ENCODE data around the gene MDM2.

The MDM2 gene

GRCh38 chr12:68807576-68808387 lies at the start of gene MDM2:
MDM2 (plus strand) TSS chr12:68808177; CDS start chr12:68808478, 301 bp downstream.
- in situ Hi-C loops (cut with HindIII; ENCODE audit: low sequenced_read_pairs): no loop called here

DNA sequence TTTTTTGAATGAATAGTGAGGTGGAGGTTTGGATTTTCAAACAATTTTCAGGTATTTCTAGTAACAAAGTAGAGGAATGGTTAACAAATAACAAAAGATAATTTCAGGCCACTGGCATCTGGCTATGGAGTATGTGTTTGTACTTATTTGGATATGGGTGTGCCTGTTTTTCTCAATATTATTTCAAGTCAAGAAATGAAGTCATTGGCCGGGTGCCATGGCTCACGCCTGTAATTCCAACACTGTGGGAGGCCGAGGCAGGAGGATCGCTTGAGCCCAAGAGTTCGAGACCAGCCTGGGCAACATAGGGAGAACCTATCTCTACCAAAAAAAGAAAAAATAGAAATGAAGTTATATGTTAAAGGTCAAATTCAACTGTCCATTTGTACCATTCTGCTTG lies 48.1 kb upstream of the MDM2 start:
- in situ Hi-C loops (cut with HindIII; ENCODE audit: low sequenced_read_pairs): no loop called here

DNA sequence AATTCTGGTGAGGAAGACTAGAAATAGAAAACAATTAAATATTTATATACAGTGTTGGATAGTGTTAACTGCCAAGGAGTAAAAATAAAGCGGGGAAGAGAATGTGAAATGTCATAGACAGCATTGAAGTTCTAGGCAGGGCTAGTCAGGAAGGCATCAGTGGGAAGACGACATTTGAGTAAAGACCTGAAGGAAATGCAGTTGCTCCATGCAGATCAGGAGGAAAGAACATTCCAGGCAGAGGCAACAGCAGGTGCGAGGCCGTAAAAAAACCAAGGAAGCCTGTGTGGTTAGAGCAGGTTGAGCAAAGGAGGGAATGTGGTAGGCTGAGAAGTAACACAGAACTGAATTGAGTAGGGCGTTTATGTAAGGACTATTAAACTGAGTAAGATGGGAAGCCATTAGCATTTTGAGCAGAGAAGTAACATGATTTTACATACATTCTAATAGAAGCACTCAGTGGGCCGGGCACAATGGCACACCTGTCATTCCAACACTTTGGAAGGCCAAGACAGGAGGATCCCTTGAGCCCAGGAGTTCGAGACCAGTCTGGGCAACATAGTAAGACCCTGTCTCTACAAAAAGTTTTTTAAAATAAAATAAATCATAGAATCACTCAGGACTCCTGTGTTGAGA lies 47.1 kb upstream of the MDM2 start:
- in situ Hi-C loops (cut with HindIII; ENCODE audit: low sequenced_read_pairs): no loop called here

GRCh38 chr12:68761442-68761812 lies 46.5 kb upstream of the MDM2 start:
- in situ Hi-C loops (cut with HindIII; ENCODE audit: low sequenced_read_pairs): no loop called here

DNA sequence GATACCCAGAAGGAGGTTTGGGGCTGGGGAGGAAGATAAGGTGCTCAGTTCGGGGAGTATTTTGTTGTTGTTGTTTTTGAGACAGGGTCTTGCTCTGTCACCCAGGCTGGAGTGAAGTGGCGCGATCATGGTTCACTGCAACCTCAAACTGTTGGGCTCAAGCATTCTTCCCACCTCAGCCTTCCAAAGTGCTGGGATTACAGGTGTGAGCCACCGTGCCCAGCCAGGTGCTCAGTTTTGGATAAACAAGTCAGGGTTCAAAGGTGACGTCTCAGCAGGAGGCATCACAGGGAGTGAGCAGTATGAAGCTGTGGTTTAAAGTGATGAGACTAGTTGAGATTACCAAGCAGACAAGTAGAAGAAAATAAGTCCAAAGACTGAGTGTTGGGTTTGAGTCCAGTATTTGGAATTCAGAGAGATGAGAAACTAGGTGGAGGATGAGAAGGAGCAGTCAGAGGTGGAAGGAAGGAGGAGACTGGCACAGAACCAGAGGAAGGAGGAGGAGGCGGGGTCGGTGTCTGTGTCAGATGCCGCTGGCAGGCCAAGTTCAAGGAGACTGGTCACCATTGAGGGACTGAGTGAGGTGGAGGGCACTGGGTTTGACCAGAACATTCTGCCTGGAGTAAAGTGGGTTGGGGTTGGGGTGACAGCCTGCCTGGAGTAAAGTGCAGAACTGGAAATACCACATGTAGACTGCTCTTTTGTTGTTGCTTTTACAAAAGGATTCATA lies 45.9 kb upstream of the MDM2 start:
- in situ Hi-C loops (cut with HindIII; ENCODE audit: low sequenced_read_pairs): no loop called here

- in situ Hi-C loops (cut with HindIII; ENCODE audit: low sequenced_read_pairs): no loop called here
Observed at GRCh38 chr12:68762691-68763090, 45.3 kb upstream of the MDM2 start.

DNA sequence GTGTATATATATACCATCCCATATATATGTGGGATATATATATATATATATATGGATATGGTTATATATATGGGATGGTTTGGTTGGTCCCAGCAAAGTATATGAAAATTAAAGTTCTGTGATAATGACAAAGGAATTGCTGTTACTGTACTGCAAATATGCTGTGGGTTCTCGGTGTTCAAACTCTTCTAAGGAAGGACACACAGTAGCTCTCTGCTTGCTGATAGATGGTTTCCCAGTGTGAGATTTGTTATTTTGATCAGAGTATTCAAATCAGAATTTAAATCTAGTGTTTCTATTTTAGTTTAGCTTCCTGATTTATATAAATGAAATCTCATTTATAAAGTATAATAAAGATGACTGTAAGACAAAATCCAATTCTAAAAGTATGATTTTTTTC lies 42.3 kb upstream of the MDM2 start:
- in situ Hi-C loops (cut with HindIII; ENCODE audit: low sequenced_read_pairs): no loop called here

DNA sequence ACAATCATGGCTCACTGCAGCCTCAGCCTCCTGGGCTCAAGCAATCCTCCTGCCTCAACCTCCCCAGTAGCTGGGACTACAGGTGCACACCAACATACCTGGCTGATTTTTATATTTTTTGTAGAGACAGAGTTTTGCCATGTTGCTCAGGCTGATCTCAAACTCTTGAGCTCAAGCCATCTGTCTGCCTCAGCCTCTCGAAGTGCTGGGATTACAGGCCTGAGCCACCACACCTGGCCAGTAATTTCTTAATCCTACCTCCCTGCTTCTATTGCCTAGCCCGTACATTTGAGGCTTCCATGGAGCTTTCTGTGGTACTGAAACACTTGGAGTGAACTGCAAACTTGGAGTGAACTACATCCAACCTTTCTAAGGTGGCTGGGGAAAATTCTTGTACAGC lies 41.3 kb upstream of the MDM2 start:
- in situ Hi-C loops (cut with HindIII; ENCODE audit: low sequenced_read_pairs): no loop called here

DNA sequence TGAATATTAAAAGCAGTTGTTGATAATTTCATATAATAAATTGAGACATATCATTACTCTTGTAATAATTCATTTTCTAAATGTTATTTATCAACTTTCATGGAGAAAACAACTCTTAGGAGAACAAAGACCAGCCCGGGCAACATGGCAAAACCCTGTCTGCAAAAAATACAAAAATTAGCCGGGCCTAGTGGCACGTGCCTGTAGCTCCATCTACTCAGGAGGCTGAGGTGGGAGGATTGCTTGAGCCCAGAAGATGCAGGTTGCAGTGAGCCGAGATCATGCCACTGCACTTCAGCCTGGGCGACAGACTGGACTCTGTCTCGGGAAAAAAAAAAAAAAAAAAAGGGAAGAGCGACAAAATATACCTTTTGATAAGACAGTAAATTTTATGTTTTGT lies 40.8 kb upstream of the MDM2 start:
- in situ Hi-C loops (cut with HindIII; ENCODE audit: low sequenced_read_pairs): no loop called here

DNA sequence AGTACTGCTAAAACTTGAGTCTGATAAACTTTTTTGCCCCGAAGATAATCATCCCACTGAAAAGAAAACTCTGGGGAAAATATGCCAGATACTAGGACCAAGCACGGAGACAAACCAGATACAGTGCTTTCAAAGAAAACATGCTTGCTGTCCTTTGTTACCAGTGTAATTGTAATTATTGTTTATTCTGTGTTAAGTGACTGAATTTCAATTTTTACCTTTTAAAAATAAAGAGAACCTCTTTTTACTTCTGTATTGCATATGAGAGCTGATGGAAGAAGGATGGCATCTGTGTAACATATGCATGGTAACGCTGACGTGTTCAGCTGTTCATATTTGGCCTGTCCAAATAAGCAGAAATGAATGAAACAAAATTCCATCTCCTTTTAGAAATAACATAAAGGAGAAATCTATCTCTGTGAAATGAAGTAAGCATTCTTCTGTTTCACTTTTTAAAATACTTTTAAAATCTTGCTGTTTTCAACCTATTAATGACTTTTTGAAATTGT lies 39.5 kb upstream of the MDM2 start:
- in situ Hi-C loops (cut with HindIII; ENCODE audit: low sequenced_read_pairs): no loop called here

DNA sequence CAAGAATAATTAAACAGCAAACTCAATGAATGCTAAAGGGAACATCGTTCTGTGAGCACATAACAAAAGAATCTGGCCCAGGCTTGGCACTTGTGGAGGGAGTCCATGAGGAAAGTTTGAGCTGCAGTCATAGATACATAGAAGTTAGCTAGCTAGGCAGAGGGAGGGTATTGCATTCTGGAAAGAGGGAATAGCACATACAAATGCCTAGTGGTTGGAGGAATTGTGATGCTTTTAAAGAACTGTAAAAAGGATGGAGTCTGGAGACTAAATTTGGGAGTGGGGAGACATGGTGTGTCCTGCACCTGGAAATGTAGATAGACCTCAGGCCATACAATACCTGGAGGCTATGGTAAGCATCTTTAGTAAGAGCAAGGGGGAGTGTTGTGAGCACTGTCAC lies 38.0 kb upstream of the MDM2 start:
- in situ Hi-C loops (cut with HindIII; ENCODE audit: low sequenced_read_pairs): no loop called here

DNA sequence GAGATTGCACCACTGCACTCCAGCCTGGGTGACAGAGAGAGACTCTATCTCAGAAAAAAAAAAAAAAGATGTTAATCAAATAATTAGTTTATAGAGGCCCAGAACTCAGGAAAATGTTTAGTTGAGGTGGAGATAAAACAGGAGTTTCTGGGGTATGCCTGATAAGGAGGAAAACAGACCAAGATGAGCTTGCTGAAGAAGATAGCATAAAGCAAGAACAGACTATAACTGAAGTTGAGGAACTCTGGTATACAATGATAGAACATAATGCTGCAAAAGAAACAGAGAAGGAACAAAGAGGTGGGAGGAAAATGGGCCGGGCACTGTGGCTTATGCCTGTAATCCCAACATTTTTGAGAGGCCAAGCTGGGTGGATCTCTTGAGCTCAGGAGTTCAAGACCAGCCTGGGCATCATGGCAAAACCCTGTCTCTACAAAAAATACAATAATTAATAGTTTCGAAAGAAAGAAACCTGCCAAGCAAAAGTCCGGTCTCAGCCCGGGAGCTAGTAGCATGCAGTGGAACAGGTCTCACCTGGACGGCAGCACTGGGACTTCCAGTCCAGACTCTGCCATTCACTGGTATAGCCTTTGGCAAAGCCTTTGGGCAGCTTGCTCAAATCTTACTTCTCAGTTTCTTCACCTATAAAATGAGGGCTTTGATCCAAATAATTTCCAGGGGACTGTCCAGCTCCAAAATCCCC lies 36.6 kb upstream of the MDM2 start:
- in situ Hi-C loops (cut with HindIII; ENCODE audit: low sequenced_read_pairs): no loop called here

GRCh38 chr12:68772714-68773113 lies 35.3 kb upstream of the MDM2 start:
- in situ Hi-C loops (cut with HindIII; ENCODE audit: low sequenced_read_pairs): no loop called here

DNA sequence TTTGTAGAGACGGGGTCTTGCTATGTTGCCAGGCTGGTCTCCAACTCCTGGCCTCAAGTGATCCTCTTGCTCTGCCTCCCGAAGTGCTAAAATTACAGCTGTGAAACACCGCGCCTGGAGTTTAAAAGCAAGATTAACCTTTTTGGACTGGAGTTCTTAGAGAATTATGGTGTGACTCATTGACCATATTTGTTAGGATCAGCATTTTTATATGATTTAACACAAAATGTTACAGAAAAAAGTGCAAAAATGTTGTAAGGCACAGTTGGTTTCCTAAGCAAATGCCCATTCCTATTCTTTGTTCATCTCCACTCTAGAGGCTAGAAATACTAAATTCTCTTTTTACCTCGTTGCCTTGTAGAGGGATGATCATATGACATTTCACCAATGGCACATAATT lies 34.4 kb upstream of the MDM2 start:
- in situ Hi-C loops (cut with HindIII; ENCODE audit: low sequenced_read_pairs): no loop called here

DNA sequence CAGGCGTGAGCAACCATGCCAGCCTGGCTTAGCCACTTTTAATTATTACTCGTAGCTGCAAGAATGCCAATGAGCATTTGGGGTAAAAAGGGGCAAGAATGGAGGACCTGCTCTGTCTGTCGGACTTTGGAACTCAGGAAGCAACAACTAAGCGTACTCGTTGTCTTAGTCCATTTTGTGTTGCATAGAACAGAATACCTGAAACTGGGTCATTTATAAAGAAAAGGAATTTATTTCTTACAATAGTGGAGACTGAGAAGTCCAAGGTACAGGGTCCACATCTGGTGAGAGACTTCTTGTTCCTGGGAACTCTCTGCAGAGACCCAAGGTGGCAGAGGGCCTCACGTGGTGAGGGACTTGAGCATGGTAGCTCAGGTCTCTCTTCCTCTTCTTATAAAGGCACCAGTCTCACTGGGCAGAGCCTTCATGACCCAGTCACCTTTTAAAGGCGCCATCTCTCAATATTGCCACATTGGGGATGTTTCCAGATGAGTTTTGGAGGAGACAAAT lies 32.8 kb upstream of the MDM2 start:
- in situ Hi-C loops (cut with HindIII; ENCODE audit: low sequenced_read_pairs): no loop called here

- in situ Hi-C loops (cut with HindIII; ENCODE audit: low sequenced_read_pairs): no loop called here
Observed at GRCh38 chr12:68776976-68777610, 30.9 kb upstream of the MDM2 start.

- in situ Hi-C loops (cut with HindIII; ENCODE audit: low sequenced_read_pairs): no loop called here
Observed at GRCh38 chr12:68779280-68779679, 28.7 kb upstream of the MDM2 start.

DNA sequence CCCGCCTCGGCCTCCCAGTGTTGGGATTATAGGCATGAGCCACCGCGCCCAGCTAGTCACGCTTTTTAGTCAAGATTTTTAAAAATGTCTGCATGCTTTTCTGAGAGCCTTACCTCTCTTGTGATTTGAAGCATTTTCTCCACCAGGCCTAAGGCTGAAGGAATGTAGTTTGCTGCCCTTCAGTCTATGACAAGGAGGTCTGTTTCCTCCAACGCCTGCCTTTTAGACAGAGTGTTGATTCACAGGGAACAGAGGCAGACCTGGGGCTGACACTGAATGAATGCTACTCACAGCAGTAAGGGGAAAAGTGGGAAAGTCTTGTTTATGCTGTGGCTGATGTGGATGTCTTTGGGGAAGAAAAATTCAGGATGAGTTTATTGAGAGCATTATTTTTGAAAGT lies 27.2 kb upstream of the MDM2 start:
- in situ Hi-C loops (cut with HindIII; ENCODE audit: low sequenced_read_pairs): no loop called here

DNA sequence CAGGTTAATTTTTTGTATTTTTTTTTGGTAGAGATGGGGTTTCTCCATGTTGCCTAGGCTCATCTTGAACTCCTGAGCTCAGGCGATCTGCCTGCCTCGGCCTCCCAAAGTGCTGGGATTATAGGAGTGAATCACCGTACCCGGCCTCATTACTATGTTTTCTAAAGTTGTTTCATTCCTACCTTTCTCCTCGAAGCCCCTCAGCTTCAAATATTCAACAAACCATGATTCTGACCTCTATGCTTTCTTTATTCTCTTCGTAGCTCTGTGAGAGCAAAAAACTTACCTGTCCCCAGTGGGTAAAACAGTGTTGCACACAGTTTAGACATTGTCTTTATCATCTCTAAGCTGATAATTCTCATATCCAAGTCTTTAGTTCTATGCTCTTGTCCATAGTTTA lies 26.2 kb upstream of the MDM2 start:
- in situ Hi-C loops (cut with HindIII; ENCODE audit: low sequenced_read_pairs): no loop called here

DNA sequence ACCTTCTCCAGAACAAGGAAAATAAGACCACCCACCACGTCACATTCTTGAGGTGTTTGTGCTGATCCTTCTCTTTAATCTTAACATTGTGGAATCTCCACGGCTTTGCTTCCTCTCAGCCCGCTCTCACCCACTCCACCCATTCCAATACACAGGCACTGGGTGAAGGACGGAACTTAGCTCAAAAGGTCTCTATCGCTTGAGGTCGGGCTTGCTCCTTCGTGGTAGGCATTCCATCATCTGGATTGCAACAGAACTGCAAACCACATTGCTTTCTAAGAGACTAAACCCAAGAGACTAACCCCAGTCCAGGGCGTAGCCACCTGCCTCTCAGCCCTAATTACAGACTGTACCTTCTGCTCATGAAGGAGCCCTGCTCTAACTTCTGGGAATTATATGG lies 24.0 kb upstream of the MDM2 start:
- in situ Hi-C loops (cut with HindIII; ENCODE audit: low sequenced_read_pairs): no loop called here

DNA sequence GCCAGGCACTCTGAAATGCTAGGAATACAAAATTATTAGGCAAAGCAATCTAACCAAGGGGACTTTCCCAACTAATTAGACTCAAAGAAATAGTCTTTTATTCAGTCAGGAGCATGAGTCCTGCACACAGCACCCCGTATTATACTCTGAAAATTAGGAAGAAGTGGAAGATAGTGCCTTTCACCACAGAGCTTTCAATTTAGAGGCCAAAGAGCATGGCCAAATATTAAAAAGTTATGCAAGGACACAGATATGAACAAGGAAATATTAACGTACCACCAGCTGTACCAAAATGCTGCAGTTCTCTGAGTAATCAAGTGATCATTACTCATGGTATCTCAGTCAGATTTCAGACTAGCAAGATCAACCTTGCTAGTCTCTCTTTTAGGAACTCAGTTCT lies 22.6 kb upstream of the MDM2 start:
- in situ Hi-C loops (cut with HindIII; ENCODE audit: low sequenced_read_pairs): no loop called here
